Colonic mucosa (tissue), 4 donors: Measurements from ENCODE around the gene HSPA12A. TPM values are rescaled to one million over a fixed set of nuclear protein-coding genes. Genes with fewer than 3 reads are reported as not detected.

ENCODE experiments used
- DNase-seq: peaks from one replicate; pipeline ENCODE4 v3.0.0-alpha.2; 2020
- H3K27ac ChIP-seq: fragments of 200-600 bp; one replicate; pipeline ENCODE4 v1.8.0; 2021
- H3K27me3 ChIP-seq: fragments of 200-600 bp; one replicate; pipeline ENCODE4 v1.8.0; 2021
- H3K36me3 ChIP-seq: fragments of 200-600 bp; one replicate; pipeline ENCODE4 v1.8.0; 2021
- H3K4me1 ChIP-seq: fragments of 200-600 bp; one replicate; pipeline ENCODE4 v1.8.0; 2021; ENCODE audit warnings: mild to moderate bottlenecking
- H3K4me3 ChIP-seq: fragments of 200-600 bp; one replicate; pipeline ENCODE4 v1.8.0; 2021
- H3K9ac ChIP-seq, 2 donors: one replicate each; pipeline ENCODE4 v1.7.0; 2013; ENCODE audit warnings: control low read depth in 2 of 2, low read depth in 2 of 2, low read length in 2 of 2
- H3K9me3 ChIP-seq: fragments of 200-600 bp; one replicate; pipeline ENCODE4 v1.8.0; 2021
- CTCF ChIP-seq: fragments of 200-600 bp; IDR thresholded peaks from one replicate; pipeline ENCODE4 v1.8.0; 2022; ENCODE audit warnings: antibody characterized with exemption, mild to moderate bottlenecking
- intact Hi-C: fragments of 100-400 bp; cut with DNase I; formaldehyde crosslinking; loops from one replicate; pipeline ENCODE4 v1.14.1; 2022
- total RNA-seq, 2 donors: library from RNA; stranded (reverse); fragmentation: NEBNext Ultra II Directional in 1 of 2; extraction: Animal tissue kit (Norgen Biotek cat#: 25700) in 1 of 2; gene quantifications; one replicate each; pipeline ENCODE4 v1.2.1, GENCODE V29; 2021
- donor health status: healthy.
- donor health status: DM: no; HTN: no; CAD: no.
- donor health status: DM: no; HTN: no; CAD: no.

The HSPA12A gene
- total RNA-seq, 2 donors from 2014 or later, result 6.2 to 7.0 TPM

GRCh38 chr10:116676118-116676517 is 66.2 kb downstream of the HSPA12A start:
- H3K27ac ChIP-seq, result no peak overlapping the region
- no peaks in the 10 kb centered on the region for H3K4me1 ChIP-seq
- no peak for TF ChIP-seq CTCF
- no peak overlapping the region for H3K9ac ChIP-seq
- intact Hi-C loops, result no loop called here
- H3K9me3 ChIP-seq, result no peaks in the 10 kb centered on the region
- H3K4me3 ChIP-seq, result no peak overlapping the region
- H3K27me3 ChIP-seq, result no peaks in the 10 kb centered on the region
- no peak for DNase-seq
- H3K36me3 ChIP-seq, result no peaks in the 10 kb centered on the region

- no peak for DNase-seq
- intact Hi-C loops, result no loop called here
Measured at GRCh38 chr10:116674901-116675423, 67.4 kb downstream of the HSPA12A start.

GRCh38 chr10:116673866-116674265 is 68.5 kb downstream of the HSPA12A start:
- no peak overlapping the region for H3K27ac ChIP-seq
- no peaks in the 10 kb centered on the region for H3K9me3 ChIP-seq
- H3K27me3 ChIP-seq, result no peaks in the 10 kb centered on the region
- TF ChIP-seq CTCF, result no peak
- H3K4me3 ChIP-seq, result no peak overlapping the region
- intact Hi-C loops, result no loop called here
- DNase-seq, result no peak
- H3K9ac ChIP-seq, result no peak overlapping the region
- no peaks in the 10 kb centered on the region for H3K4me1 ChIP-seq
- no peaks in the 10 kb centered on the region for H3K36me3 ChIP-seq

More at GRCh38 chr10:116674901-116675423, 67.4 kb downstream of the HSPA12A start:
- H3K9me3 ChIP-seq, result no peaks in the 10 kb centered on the region
- H3K27me3 ChIP-seq, result no peaks in the 10 kb centered on the region
- H3K27ac ChIP-seq, result no peak overlapping the region
- no peak for TF ChIP-seq CTCF
- H3K4me3 ChIP-seq, result no peak overlapping the region
- H3K36me3 ChIP-seq, result no peaks in the 10 kb centered on the region
- no peak overlapping the region for H3K9ac ChIP-seq
- H3K4me1 ChIP-seq, result no peaks in the 10 kb centered on the region

- Histone ChIP-seq H3K4me3 (no peak overlapping the region), H3K4me1 (no peaks in the 10 kb centered on the region), H3K27me3 (no peaks in the 10 kb centered on the region), H3K27ac (no peak overlapping the region), H3K36me3 (no peaks in the 10 kb centered on the region), H3K9me3 (no peaks in the 10 kb centered on the region), H3K9ac (no peak overlapping the region)
- intact Hi-C loops, result no loop called here
- DNase-seq, result no peak
- no peak for TF ChIP-seq CTCF
Measured at GRCh38 chr10:116672891-116673290, 69.5 kb downstream of the HSPA12A start.

- no peaks in the 10 kb centered on the region for H3K9me3 ChIP-seq
- no peak overlapping the region for H3K4me3 ChIP-seq
- no peak for DNase-seq
- no peaks in the 10 kb centered on the region for H3K27me3 ChIP-seq
- H3K27ac ChIP-seq, result no peak overlapping the region
- intact Hi-C loops, result no loop called here
- TF ChIP-seq CTCF, result no peak
- H3K36me3 ChIP-seq, result no peaks in the 10 kb centered on the region
- no peaks in the 10 kb centered on the region for H3K4me1 ChIP-seq
- H3K9ac ChIP-seq, result no peak overlapping the region
Measured at GRCh38 chr10:116671274-116671926, 71.0 kb downstream of the HSPA12A start.
